ENCODE results near the gene CREB1. TPM values are rescaled to one million over a fixed set of nuclear protein-coding genes. Genes with fewer than 3 reads are reported as not detected.
A peak's percentile ranks its signal among the peaks of the same experiment; 100 is the strongest.

The CREB1 gene
- total and polyA plus RNA-seq, 9 of the 15 experiments (the other 6 are each of a cell fraction or from before 2014, with no cell fraction given): 8.9 to 51.3 (median 19.5) TPM

DNA sequence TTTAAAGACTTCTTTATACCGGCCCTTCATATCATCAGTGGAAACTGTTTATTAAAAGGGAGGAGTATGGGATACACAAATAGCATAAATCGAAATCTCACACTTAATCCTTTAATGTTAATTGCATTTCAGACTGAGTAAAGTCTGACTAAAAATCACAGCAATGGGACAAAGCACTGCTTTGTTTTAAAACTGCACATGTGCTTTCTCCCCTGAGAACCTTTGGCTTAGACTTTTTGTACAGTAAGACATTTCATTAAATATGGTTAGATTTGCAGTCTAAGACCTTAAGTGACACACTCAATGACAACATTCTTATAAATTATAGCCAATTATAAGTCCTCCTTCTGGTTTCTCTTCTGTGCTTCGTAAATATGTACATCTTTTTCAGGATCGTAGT, 83.0 kb downstream of the CREB1 start:
- no peak for FAIRE-seq
- Histone ChIP-seq H3K4me2 (ENCODE audit: insufficient read depth, low read length) (no peak overlapping the region), H3K9me3 (replicated peaks; ENCODE audit: control insufficient read depth, insufficient read depth, low read depth, low read length) (no peaks in the 10 kb centered on the region; the same call in 1 of the 2 replicates), H3K27me3 (ENCODE audit: control insufficient read depth in 2 of 2, insufficient read depth in 2 of 2, low read length in 2 of 2) (no peaks in the 10 kb centered on the region), H2AFZ (ENCODE audit: low read depth, low read length) (no peak overlapping the region), H3K27ac (ENCODE audit: extremely low read depth, low read depth, low read length) (no peak overlapping the region), H3K36me3 (ENCODE audit: control insufficient read depth, insufficient read depth, low read length) (peaks cover 39% of the 10 kb centered on the region; the same call in 2 of the 3 replicates), H3K4me1 (replicated peaks in 1 of 2; ENCODE audit: control insufficient read depth in 2 of 2, insufficient read depth in 2 of 2, low read length in 2 of 2) (no peaks in the 10 kb centered on the region), H4K20me1 (replicated peaks; ENCODE audit: control insufficient read depth, insufficient read depth, low read length) (no peaks in the 10 kb centered on the region), H3K4me3 (no peak overlapping the region), H3K9me1 (ENCODE audit: control insufficient read depth, insufficient read depth, low read length) (no peaks in the 10 kb centered on the region), H3K79me2 (ENCODE audit: control insufficient read depth, insufficient read depth, low read length) (no peaks in the 10 kb centered on the region), H3K9ac (ENCODE audit: insufficient read depth in 1 of 2, low read depth in 2 of 2, low read length in 2 of 2) (no peak overlapping the region)
- DNase-seq (ENCODE audit: extremely low read depth in 1 of 4, low spot score in 3 of 4): no peak
- WGBS (ENCODE audit: insufficient coverage, low coverage, missing lambda C conversion rate): 93% methylated on average over 4 of the region's 4 CpGs
- BruUV-seq (replicated peaks): TSS peak; percentile 27
- intact Hi-C loops (cut with micrococcal nuclease) (no loop called here), in situ Hi-C loops (cut with MboI) (no loop called here)
- ChIA-PET CTCF (ENCODE audit: low intra/inter-chr PET ratio) (no interaction called here), POLR2A (interaction anchor here (1.0 kb wide), 1 partner anchor 9 kb away, joined by 5 read pairs; no protein-coding TSS in a partner anchor)
- no peak for ATAC-seq
- TF ChIP-seq ELF4 (CRISPR knock-in tag; IDR thresholded peaks at IDR 0.05) (no peak), TAF15 (IDR thresholded peaks at IDR 0.05; ENCODE audit: low read depth, low read length) (no peak), ZNF830 (CRISPR knock-in tag; IDR thresholded peaks at IDR 0.05) (no peak), CHD4 (IDR thresholded peaks at IDR 0.05; ENCODE audit: insufficient read depth, insufficient replicate concordance, low read depth, low read length, poor library complexity, severe bottlenecking) (no peak), GABPB2 (CRISPR knock-in tag; conservative IDR thresholded peaks at IDR 0.05) (no peak), TBL1XR1 (IDR thresholded peaks at IDR 0.05; ENCODE audit: low read length in 2 of 2) (no peak), BMI1 (IDR thresholded peaks at IDR 0.05; ENCODE audit: low read length) (no peak), MIER1 (IDR thresholded peaks at IDR 0.05; ENCODE audit: low read depth) (no peak), CBX8 (IDR thresholded peaks at IDR 0.05; ENCODE audit: borderline replicate concordance, extremely low read depth, low read depth, low read length, poor library complexity, severe bottlenecking) (no peak), ZBED1 (IDR thresholded peaks at IDR 0.05) (no peak), MEF2A (IDR thresholded peaks at IDR 0.05; ENCODE audit: control insufficient read depth, low read depth, low read length) (no peak), ZNF217 (CRISPR knock-in tag; IDR thresholded peaks at IDR 0.05) (no peak), MBD2 (IDR thresholded peaks at IDR 0.05; ENCODE audit: borderline replicate concordance, low read depth) (no peak), PRPF4 (IDR thresholded peaks at IDR 0.05; ENCODE audit: insufficient read depth, low read depth, low read length, poor library complexity, severe bottlenecking) (no peak), SETDB1 (IDR thresholded peaks at IDR 0.05; ENCODE audit: low read length) (no peak), JUNB (CRISPR knock-in tag; conservative IDR thresholded peaks at IDR 0.05) (no peak), ETV6 (IDR thresholded peaks at IDR 0.05; ENCODE audit: borderline replicate concordance in 1 of 2, low read depth in 2 of 2, low read length in 1 of 2) (no peak), ETV6 (CRISPR knock-in tag; IDR thresholded peaks at IDR 0.05; ENCODE audit: borderline replicate concordance) (no peak)
- TF ChIP-seq, protein P1, sequence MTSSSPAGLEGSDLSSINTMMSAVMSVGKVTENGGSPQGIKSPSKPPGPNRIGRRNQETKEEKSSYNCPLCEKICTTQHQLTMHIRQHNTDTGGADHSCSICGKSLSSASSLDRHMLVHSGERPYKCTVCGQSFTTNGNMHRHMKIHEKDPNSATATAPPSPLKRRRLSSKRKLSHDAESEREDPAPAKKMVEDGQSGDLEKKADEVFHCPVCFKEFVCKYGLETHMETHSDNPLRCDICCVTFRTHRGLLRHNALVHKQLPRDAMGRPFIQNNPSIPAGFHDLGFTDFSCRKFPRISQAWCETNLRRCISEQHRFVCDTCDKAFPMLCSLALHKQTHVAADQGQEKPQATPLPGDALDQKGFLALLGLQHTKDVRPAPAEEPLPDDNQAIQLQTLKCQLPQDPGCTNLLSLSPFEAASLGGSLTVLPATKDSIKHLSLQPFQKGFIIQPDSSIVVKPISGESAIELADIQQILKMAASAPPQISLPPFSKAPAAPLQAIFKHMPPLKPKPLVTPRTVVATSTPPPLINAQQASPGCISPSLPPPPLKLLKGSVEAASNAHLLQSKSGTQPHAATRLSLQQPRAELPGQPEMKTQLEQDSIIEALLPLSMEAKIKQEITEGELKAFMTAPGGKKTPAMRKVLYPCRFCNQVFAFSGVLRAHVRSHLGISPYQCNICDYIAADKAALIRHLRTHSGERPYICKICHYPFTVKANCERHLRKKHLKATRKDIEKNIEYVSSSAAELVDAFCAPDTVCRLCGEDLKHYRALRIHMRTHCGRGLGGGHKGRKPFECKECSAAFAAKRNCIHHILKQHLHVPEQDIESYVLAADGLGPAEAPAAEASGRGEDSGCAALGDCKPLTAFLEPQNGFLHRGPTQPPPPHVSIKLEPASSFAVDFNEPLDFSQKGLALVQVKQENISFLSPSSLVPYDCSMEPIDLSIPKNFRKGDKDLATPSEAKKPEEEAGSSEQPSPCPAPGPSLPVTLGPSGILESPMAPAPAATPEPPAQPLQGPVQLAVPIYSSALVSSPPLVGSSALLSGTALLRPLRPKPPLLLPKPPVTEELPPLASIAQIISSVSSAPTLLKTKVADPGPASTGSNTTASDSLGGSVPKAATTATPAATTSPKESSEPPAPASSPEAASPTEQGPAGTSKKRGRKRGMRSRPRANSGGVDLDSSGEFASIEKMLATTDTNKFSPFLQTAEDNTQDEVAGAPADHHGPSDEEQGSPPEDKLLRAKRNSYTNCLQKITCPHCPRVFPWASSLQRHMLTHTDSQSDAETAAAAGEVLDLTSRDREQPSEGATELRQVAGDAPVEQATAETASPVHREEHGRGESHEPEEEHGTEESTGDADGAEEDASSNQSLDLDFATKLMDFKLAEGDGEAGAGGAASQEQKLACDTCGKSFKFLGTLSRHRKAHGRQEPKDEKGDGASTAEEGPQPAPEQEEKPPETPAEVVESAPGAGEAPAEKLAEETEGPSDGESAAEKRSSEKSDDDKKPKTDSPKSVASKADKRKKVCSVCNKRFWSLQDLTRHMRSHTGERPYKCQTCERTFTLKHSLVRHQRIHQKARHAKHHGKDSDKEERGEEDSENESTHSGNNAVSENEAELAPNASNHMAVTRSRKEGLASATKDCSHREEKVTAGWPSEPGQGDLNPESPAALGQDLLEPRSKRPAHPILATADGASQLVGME (CRISPR knock-in tag; IDR thresholded peaks at IDR 0.05): no peak

All from K562 (cell line).